GM18519 (cell line): ENCODE data around the gene GRK1.

Experiments
- ATAC-seq: cut with Tn5 transposase; IDR thresholded peaks from one replicate; pipeline ENCODE4 v1.9.1; 2021; ENCODE audit warnings: mild to moderate bottlenecking, moderate library complexity; ENCODE audit not compliant: unreplicated experiment, low FRiP score

GRK1 gene

GRCh38 chr13:113647351-113648215 lies 19.4 kb upstream of the GRK1 start:
- ATAC-seq: no peak

- ATAC-seq: no peak
These were observed 18.8 kb upstream of the GRK1 start for GRCh38 chr13:113648216-113648610.

- ATAC-seq: no peak
These were observed 17.8 kb upstream of the GRK1 start for GRCh38 chr13:113649212-113649611.

GRCh38 chr13:113650275-113650674 lies 16.7 kb upstream of the GRK1 start:
- no peak for ATAC-seq

GRCh38 chr13:113650731-113651148 lies 16.3 kb upstream of the GRK1 start:
- ATAC-seq: no peak

GRCh38 chr13:113651511-113652403 lies 15.3 kb upstream of the GRK1 start:
- no peak for ATAC-seq

- no peak for ATAC-seq
These were observed 14.4 kb upstream of the GRK1 start for GRCh38 chr13:113652404-113653263.

GRCh38 chr13:113653264-113654174 lies 13.5 kb upstream of the GRK1 start:
- no peak for ATAC-seq

GRCh38 chr13:113654175-113654560 lies 12.9 kb upstream of the GRK1 start:
- ATAC-seq: no peak

GRCh38 chr13:113654591-113655345 lies 12.3 kb upstream of the GRK1 start:
- no peak for ATAC-seq

GRCh38 chr13:113655346-113656002 lies 11.5 kb upstream of the GRK1 start:
- no peak for ATAC-seq

- no peak for ATAC-seq
These were observed 10.9 kb upstream of the GRK1 start for GRCh38 chr13:113656003-113656588.

GRCh38 chr13:113656831-113657671 lies 10.0 kb upstream of the GRK1 start:
- ATAC-seq: no peak

- no peak for ATAC-seq
These were observed 8.9 kb upstream of the GRK1 start, which contains the start of gene ATP4B for GRCh38 chr13:113657851-113658741. Gene ATP4B, minus strand, starts transcription at chr13:113658198. Its CDS starts 54 bp downstream, at chr13:113658144.

GRCh38 chr13:113658836-113659235 lies 8.2 kb upstream of the GRK1 start:
- no peak for ATAC-seq

- no peak for ATAC-seq
These were observed 7.7 kb upstream of the GRK1 start for GRCh38 chr13:113659337-113659736.
